Endothelial cell of umbilical vein (primary cell): ENCODE measurements around the gene CHD9.
"Not testable (repeated sequence)": the region's sequence is repeated elsewhere in the genome, so short reads cannot be mapped to it uniquely, and the experiment has no call there.

ENCODE experiments used
- CTCF ChIP-seq, 2 donors: IDR thresholded peaks; 1 replicate in 1 of 2; 2 replicates in 1 of 2; pipeline ENCODE4 v1.5.1; 2011; ENCODE audit warnings: low read length in 2 of 2, mild to moderate bottlenecking in 2 of 2, moderate library complexity in 2 of 2, control low read depth in 1 of 2, inconsistent platforms in 1 of 2, low read depth in 1 of 2; ENCODE audit not compliant: insufficient read depth in 1 of 2; ENCODE audit errors: extremely low read depth in 1 of 2
- EZH2 ChIP-seq: IDR thresholded peaks from 2 replicates; pipeline ENCODE4 v1.6.1; 2012; ENCODE audit warnings: borderline replicate concordance, low read depth, mild to moderate bottlenecking, moderate library complexity, low read length, inconsistent platforms; ENCODE audit not compliant: severe bottlenecking
- GATA2 ChIP-seq: IDR thresholded peaks from 2 replicates; pipeline ENCODE4 v1.7.0; 2011; ENCODE audit warnings: low read depth, mild to moderate bottlenecking, moderate library complexity, mixed read lengths, low read length; ENCODE audit not compliant: insufficient read length, insufficient read depth
- MYC ChIP-seq: IDR thresholded peaks from one replicate; pipeline ENCODE4 v1.6.1; 2011; ENCODE audit warnings: mild to moderate bottlenecking, low read depth, low read length
- POLR2A ChIP-seq: IDR thresholded peaks from 2 replicates; pipeline ENCODE4 v1.6.1; 2012; ENCODE audit warnings: low read depth, mild to moderate bottlenecking, control low read depth, low read length

- TF ChIP-seq EZH2; CTCF (IDR thresholded peaks at IDR 0.05; ENCODE audit: extremely low read depth in 1 of 2, insufficient read depth in 1 of 2, low read depth in 1 of 2, low read length in 2 of 2); POLR2A; GATA2; MYC: not testable (repeated sequence)
These were observed 3.5 kb upstream of the CHD9 start for GRCh38 chr16:53051255-53051654.
